ENCODE data around the gene C5. TPM values are rescaled to one million over a fixed set of nuclear protein-coding genes. Genes with fewer than 3 reads are reported as not detected.

The C5 gene
- total and polyA plus RNA-seq, 12 donors: 1.4 to 7.9 (median 3.0) TPM

- TF ChIP-seq CTCF (IDR thresholded peaks at IDR 0.05) (no peak), POLR2A (IDR thresholded peaks at IDR 0.05) (no peak)
- no peaks in the 10 kb centered on the region for H3K36me3 ChIP-seq (replicated peaks in 1 of 2)
- intact Hi-C loops (cut with DNase I): no loop called here
- DNase-seq: no peak
- 58 to 71% (median 64%) methylated on average over 3 to 5 of the region's 5 CpGs for WGBS, 4 donors
- no peak overlapping the region for H3K4me3 ChIP-seq
- no peaks in the 10 kb centered on the region for H3K9me3 ChIP-seq (replicated peaks in 1 of 3)
- no peak overlapping the region for H3K27ac ChIP-seq
- no peaks in the 10 kb centered on the region for H3K27me3 ChIP-seq
- peaks cover 0 to 10% of the 10 kb centered on the region in 2 donors for H3K4me1 ChIP-seq (replicated peaks in 1 of 2)
These were observed 140.2 kb downstream of the C5 start for GRCh38 chr9:120909904-120910303.

- no peaks in the 10 kb centered on the region for H3K27me3 ChIP-seq
- no peaks in the 10 kb centered on the region for H3K9me3 ChIP-seq (replicated peaks in 1 of 3)
- WGBS, 4 donors: 85 to 98% (median 90%) methylated on average over 9 to 11 of the region's 11 CpGs
- H3K4me3 ChIP-seq: no peak overlapping the region
- H3K27ac ChIP-seq: no peak overlapping the region
- intact Hi-C loops (cut with DNase I): no loop called here
- no peaks in the 10 kb centered on the region for H3K4me1 ChIP-seq (replicated peaks in 1 of 2)
- H3K36me3 ChIP-seq (replicated peaks in 1 of 2): peaks cover 0 to 5% of the 10 kb centered on the region in 2 donors
- no peak for DNase-seq
- TF ChIP-seq CTCF (IDR thresholded peaks at IDR 0.05) (no peak), POLR2A (IDR thresholded peaks at IDR 0.05) (no peak)
These were observed 144.5 kb downstream of the C5 start for GRCh38 chr9:120905315-120906164.

- no peaks in the 10 kb centered on the region for H3K27me3 ChIP-seq
- 93 to 97% (median 95%) methylated on average over 6 to 11 of the region's 11 CpGs for WGBS, 4 donors
- DNase-seq: no peak
- TF ChIP-seq POLR2A (IDR thresholded peaks at IDR 0.05) (no peak), CTCF (IDR thresholded peaks at IDR 0.05) (no peak)
- no peak overlapping the region for H3K4me3 ChIP-seq
- H3K4me1 ChIP-seq (replicated peaks in 1 of 2): no peaks in the 10 kb centered on the region
- intact Hi-C loops (cut with DNase I): no loop called here
- H3K36me3 ChIP-seq (replicated peaks in 1 of 2): peaks cover 0 to 5% of the 10 kb centered on the region in 2 donors
- H3K27ac ChIP-seq: no peak overlapping the region
- no peaks in the 10 kb centered on the region for H3K9me3 ChIP-seq (replicated peaks in 1 of 3)
These were observed 145.1 kb downstream of the C5 start for GRCh38 chr9:120904978-120905301.

- Histone ChIP-seq H3K36me3 (replicated peaks in 1 of 2) (peaks cover 0 to 5% of the 10 kb centered on the region in 2 donors), H3K9me3 (replicated peaks in 1 of 3) (no peaks in the 10 kb centered on the region), H3K4me3 (no peak overlapping the region), H3K27me3 (no peaks in the 10 kb centered on the region), H3K4me1 (replicated peaks in 1 of 2) (no peaks in the 10 kb centered on the region), H3K27ac (no peak overlapping the region)
- intact Hi-C loops (cut with DNase I): no loop called here
- WGBS, 4 donors: 80 to 91% (median 89%) methylated on average over 7 to 16 of the region's 16 CpGs
- TF ChIP-seq CTCF (IDR thresholded peaks at IDR 0.05): no peak
- no peak for TF ChIP-seq POLR2A (IDR thresholded peaks at IDR 0.05)
- no peak for DNase-seq
These were observed 145.8 kb downstream of the C5 start for GRCh38 chr9:120904061-120904977.

Data from adrenal gland (tissue), 12 donors.